HCT116 (cell line): ENCODE results near the gene COL8A2. TPM values are rescaled to one million over a fixed set of nuclear protein-coding genes. Genes with fewer than 3 reads are reported as not detected.

Experiments used
- ATAC-seq: fragments of 200-7000 bp; cut with Tn5 transposase; 2 replicates; pipeline ENCODE4 v1.9.1; 2020; ENCODE audit warnings: mild to moderate bottlenecking, moderate library complexity
- BruUV-seq: library from RNA; stranded (reverse); fragments of 400-500 nt; replicated peaks from 2 replicates; lab custom pipeline; 2021; lab: Mats Ljungman, UMichigan
- CTCF ChIA-PET: fragments of 300-600 bp; sonication (Branson Sonifier 250); formaldehyde crosslinking; loops from one replicate; lab custom pipeline; 2021; ENCODE audit warnings: antibody characterized with exemption; lab: Charles Lee
- POLR2A ChIA-PET: fragments of 300-600, 350-600 bp; sonication (Branson Sonifier 250); formaldehyde crosslinking; loops from one replicate; lab custom pipeline; 2021; ENCODE audit warnings: antibody characterized with exemption; lab: Charles Lee
- RAD21 ChIA-PET, 2 experiments: fragments of 300-600 bp; sonication (Branson Sonifier 250); formaldehyde crosslinking; loops; one replicate each; lab custom pipeline; 2023; ENCODE audit warnings: low total read pairs in 2 of 2; ENCODE audit not compliant: uncharacterized antibody in 2 of 2, unreplicated experiment in 2 of 2, low non-redundant PET in 1 of 2; lab: Charles Lee
- DNase-seq: peaks from one replicate; pipeline ENCODE4 v3.0.0-alpha.2; 2010; ENCODE audit warnings: low read depth, low spot score
- H2AFZ ChIP-seq: fragments of 200-600 bp; shearing (Covaris generic), sonication (generic); 2 replicates; pipeline ENCODE4 v1.6.1; 2017; ENCODE audit warnings: low read depth, mixed run types, mixed read lengths, antibody characterized with exemption, low read length; ENCODE audit not compliant: poor library complexity, severe bottlenecking
- H3K27ac ChIP-seq: 2 replicates; pipeline ENCODE4 v1.5.1; 2012; ENCODE audit warnings: low read depth, low read length
- H3K27me3 ChIP-seq: fragments of 200-600 bp; sonication (generic); 2 replicates; pipeline ENCODE4 v1.6.1; 2016; ENCODE audit warnings: mixed run types, low read length, mixed read lengths; ENCODE audit not compliant: insufficient read depth
- H3K36me3 ChIP-seq, 2 experiments: fragments of 200-500 bp in 1 of 2; fragments of 200-600 bp in 1 of 2; sonication (Bioruptor generic) in 1 of 2; sonication (generic) in 1 of 2; 2 replicates each; pipeline versions ENCODE4 v1.5.1 to v1.6.1; 2014 to 2016; ENCODE audit warnings: low read length in 2 of 2, inconsistent platforms in 1 of 2, mixed read lengths in 1 of 2, mixed run types in 1 of 2; ENCODE audit not compliant: insufficient read depth in 2 of 2, control insufficient read depth in 1 of 2
- H3K4me1 ChIP-seq, 2 experiments: fragments of 200-600 bp in 1 of 2; sonication (generic) in 1 of 2; 2 replicates each; pipeline versions ENCODE4 v1.5.1 to v1.6.1; 2012 to 2017; ENCODE audit warnings: low read length in 2 of 2, inconsistent platforms in 1 of 2, mild to moderate bottlenecking in 1 of 2, mixed read lengths in 1 of 2, mixed run types in 1 of 2, moderate library complexity in 1 of 2; ENCODE audit not compliant: insufficient read depth in 2 of 2, control insufficient read depth in 1 of 2
- H3K4me2 ChIP-seq: fragments of 200-600 bp; sonication (generic); 2 replicates; pipeline ENCODE4 v1.6.1; 2017; ENCODE audit warnings: mixed run types, low read length, mixed read lengths
- H3K4me3 ChIP-seq, 2 experiments: fragments of 200-600 bp in 1 of 2; sonication (generic) in 1 of 2; replicated peaks in 1 of 2; 2 replicates each; pipeline ENCODE4 v1.5.1; 2011 to 2016; ENCODE audit warnings: low read length in 2 of 2, control low read depth in 1 of 2, low read depth in 1 of 2, mild to moderate bottlenecking in 1 of 2, mixed read lengths in 1 of 2, mixed run types in 1 of 2
- H3K79me2 ChIP-seq: fragments of 200-600 bp; sonication (generic); 2 replicates; pipeline ENCODE4 v1.6.1; 2017; ENCODE audit warnings: mild to moderate bottlenecking, mixed run types, low read length, moderate library complexity, mixed read lengths; ENCODE audit not compliant: insufficient read depth
- H3K9ac ChIP-seq: fragments of 200-600 bp; sonication (generic); 2 replicates; pipeline ENCODE4 v1.6.1; 2016; ENCODE audit warnings: low read length, mixed read lengths
- H3K9me2 ChIP-seq: fragments of 200-600 bp; sonication (generic), shearing (Covaris generic); 2 replicates; pipeline ENCODE4 v1.6.1; 2017; ENCODE audit warnings: mixed run types, mild to moderate bottlenecking, moderate library complexity; ENCODE audit not compliant: insufficient read depth
- H3K9me3 ChIP-seq, 2 experiments: fragments of 200-500 bp in 1 of 2; fragments of 200-600 bp in 1 of 2; sonication (Bioruptor generic) in 1 of 2; sonication (generic) in 1 of 2; 2 replicates each; pipeline ENCODE4 v1.6.1; 2014 to 2017; ENCODE audit warnings: low read length in 2 of 2, mixed read lengths in 2 of 2, inconsistent platforms in 1 of 2, low read depth in 1 of 2, mild to moderate bottlenecking in 1 of 2, mixed run types in 1 of 2, moderate library complexity in 1 of 2; ENCODE audit not compliant: control insufficient read depth in 1 of 2, insufficient read depth in 1 of 2
- H4K20me1 ChIP-seq: fragments of 200-600 bp; sonication (generic), shearing (Covaris generic); 2 replicates; pipeline ENCODE4 v1.6.1; 2017; ENCODE audit warnings: mixed run types, mild to moderate bottlenecking, moderate library complexity; ENCODE audit not compliant: insufficient read depth
- CBX3 ChIP-seq: IDR thresholded peaks from 2 replicates; pipeline ENCODE4 v1.6.1; 2012; ENCODE audit warnings: low read depth
- EGR1 ChIP-seq: IDR thresholded peaks from 2 replicates; pipeline ENCODE4 v1.6.1; 2012; ENCODE audit warnings: low read depth
- ELF1 ChIP-seq: IDR thresholded peaks from 2 replicates; pipeline ENCODE4 v1.6.1; 2012; ENCODE audit warnings: low read depth, borderline replicate concordance
- EZH2 ChIP-seq: fragments of 200-600 bp; sonication (generic); IDR thresholded peaks from 2 replicates; pipeline ENCODE4 v1.6.1; 2017; ENCODE audit warnings: antibody characterized with exemption, mixed run types
- FOSL1 ChIP-seq: IDR thresholded peaks from 2 replicates; pipeline ENCODE4 v1.6.1; 2012; ENCODE audit warnings: low read depth
- JUND ChIP-seq: IDR thresholded peaks from 2 replicates; pipeline ENCODE4 v1.6.1; 2012
- POLR2A ChIP-seq: IDR thresholded peaks from 2 replicates; pipeline ENCODE4 v1.7.0; 2011; ENCODE audit warnings: borderline replicate concordance; ENCODE audit not compliant: insufficient read depth, insufficient read length; ENCODE audit errors: extremely low read depth
- POLR2AphosphoS5 ChIP-seq: IDR thresholded peaks from 2 replicates; pipeline ENCODE4 v1.6.1; 2011; ENCODE audit warnings: mild to moderate bottlenecking, low read depth, low read length, moderate library complexity
- SP1 ChIP-seq: IDR thresholded peaks from 2 replicates; pipeline ENCODE4 v1.6.1; 2012; ENCODE audit warnings: low read depth
- SRF ChIP-seq: IDR thresholded peaks from 2 replicates; pipeline ENCODE4 v1.6.1; 2012; ENCODE audit warnings: low read depth
- intact Hi-C: fragments of 100-400 bp; cut with micrococcal nuclease; formaldehyde crosslinking; loops from 2 replicates; pipeline ENCODE4 v1.10.0; 2022
- total RNA-seq: library from RNA; stranded (reverse); gene quantifications from one replicate; pipeline ENCODE4 v1.2.1, GENCODE V29; 2021; ENCODE audit not compliant: unreplicated experiment
- TF ChIP-seq, protein P1 (sequence below): IDR thresholded peaks from 2 replicates; pipeline ENCODE4 v1.6.1; 2012; ENCODE audit warnings: low read depth
- TF ChIP-seq, protein P2 (sequence below): IDR thresholded peaks from 2 replicates; pipeline ENCODE4 v1.6.1; 2012
- TF ChIP-seq, protein P3 (sequence below): IDR thresholded peaks from 2 replicates; pipeline ENCODE4 v1.6.1; 2011; ENCODE audit warnings: mild to moderate bottlenecking, low read length, moderate library complexity; ENCODE audit not compliant: insufficient replicate concordance; ENCODE audit errors: extremely low read depth

COL8A2 gene
- total RNA-seq, 1 experiment from 2014 or later = 0.05 TPM

DNA sequence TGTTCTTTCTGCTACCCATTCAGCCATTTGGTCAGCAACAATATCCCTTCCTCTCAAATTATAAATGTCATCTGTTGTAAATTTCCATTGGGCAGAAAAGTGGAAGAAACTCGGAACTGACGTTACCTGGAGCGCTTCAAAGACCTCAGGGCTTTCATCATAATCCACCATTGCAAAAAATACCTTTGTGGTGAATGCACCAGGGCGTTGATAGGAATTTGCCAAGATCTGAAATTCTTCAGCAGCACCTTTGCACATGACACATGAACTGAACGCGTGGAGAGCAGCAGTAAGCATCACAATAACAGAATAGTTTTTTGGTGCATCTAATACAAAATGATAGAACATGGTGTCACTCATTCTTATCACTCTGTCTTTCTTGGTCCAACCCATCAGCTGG is 44.2 kb downstream of the COL8A2 start:
- ChIA-PET RAD21 (no interaction called here), CTCF (no interaction called here)
- DNase-seq (no peak), ATAC-seq (no peak)
- no TSS peak for BruUV-seq
- H3K27ac ChIP-seq = no peak overlapping the region
- H3K4me2 ChIP-seq = no peak overlapping the region
- H4K20me1 ChIP-seq = no peaks in the 10 kb centered on the region
- peaks cover 0 to 6% of the 10 kb centered on the region in 2 experiments; a peak in 2 of 4 replicates for H3K4me1 ChIP-seq
- H3K36me3 ChIP-seq = no peaks in the 10 kb centered on the region
- H3K4me3 ChIP-seq = no peak overlapping the region
- H3K79me2 ChIP-seq = no peaks in the 10 kb centered on the region
- intact Hi-C loops = loop anchor here (10.0 kb wide), 1 partner anchor 226 kb away; no protein-coding TSS in a partner anchor
- no peak overlapping the region for H3K9ac ChIP-seq
- TF ChIP-seq, protein P1, sequence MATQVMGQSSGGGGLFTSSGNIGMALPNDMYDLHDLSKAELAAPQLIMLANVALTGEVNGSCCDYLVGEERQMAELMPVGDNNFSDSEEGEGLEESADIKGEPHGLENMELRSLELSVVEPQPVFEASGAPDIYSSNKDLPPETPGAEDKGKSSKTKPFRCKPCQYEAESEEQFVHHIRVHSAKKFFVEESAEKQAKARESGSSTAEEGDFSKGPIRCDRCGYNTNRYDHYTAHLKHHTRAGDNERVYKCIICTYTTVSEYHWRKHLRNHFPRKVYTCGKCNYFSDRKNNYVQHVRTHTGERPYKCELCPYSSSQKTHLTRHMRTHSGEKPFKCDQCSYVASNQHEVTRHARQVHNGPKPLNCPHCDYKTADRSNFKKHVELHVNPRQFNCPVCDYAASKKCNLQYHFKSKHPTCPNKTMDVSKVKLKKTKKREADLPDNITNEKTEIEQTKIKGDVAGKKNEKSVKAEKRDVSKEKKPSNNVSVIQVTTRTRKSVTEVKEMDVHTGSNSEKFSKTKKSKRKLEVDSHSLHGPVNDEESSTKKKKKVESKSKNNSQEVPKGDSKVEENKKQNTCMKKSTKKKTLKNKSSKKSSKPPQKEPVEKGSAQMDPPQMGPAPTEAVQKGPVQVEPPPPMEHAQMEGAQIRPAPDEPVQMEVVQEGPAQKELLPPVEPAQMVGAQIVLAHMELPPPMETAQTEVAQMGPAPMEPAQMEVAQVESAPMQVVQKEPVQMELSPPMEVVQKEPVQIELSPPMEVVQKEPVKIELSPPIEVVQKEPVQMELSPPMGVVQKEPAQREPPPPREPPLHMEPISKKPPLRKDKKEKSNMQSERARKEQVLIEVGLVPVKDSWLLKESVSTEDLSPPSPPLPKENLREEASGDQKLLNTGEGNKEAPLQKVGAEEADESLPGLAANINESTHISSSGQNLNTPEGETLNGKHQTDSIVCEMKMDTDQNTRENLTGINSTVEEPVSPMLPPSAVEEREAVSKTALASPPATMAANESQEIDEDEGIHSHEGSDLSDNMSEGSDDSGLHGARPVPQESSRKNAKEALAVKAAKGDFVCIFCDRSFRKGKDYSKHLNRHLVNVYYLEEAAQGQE = no peak
- no peak for TF ChIP-seq SP1
- TF ChIP-seq POLR2A = no peak
- no peak for TF ChIP-seq JUND
- no peak for TF ChIP-seq SRF
- no peak for TF ChIP-seq POLR2AphosphoS5
- no peak for TF ChIP-seq CBX3
- TF ChIP-seq ELF1 = no peak
- TF ChIP-seq, protein P2, sequence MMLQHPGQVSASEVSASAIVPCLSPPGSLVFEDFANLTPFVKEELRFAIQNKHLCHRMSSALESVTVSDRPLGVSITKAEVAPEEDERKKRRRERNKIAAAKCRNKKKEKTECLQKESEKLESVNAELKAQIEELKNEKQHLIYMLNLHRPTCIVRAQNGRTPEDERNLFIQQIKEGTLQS = no peak
- no peak for TF ChIP-seq EZH2
- TF ChIP-seq EGR1 = no peak
- no peak for TF ChIP-seq FOSL1
- TF ChIP-seq, protein P3, sequence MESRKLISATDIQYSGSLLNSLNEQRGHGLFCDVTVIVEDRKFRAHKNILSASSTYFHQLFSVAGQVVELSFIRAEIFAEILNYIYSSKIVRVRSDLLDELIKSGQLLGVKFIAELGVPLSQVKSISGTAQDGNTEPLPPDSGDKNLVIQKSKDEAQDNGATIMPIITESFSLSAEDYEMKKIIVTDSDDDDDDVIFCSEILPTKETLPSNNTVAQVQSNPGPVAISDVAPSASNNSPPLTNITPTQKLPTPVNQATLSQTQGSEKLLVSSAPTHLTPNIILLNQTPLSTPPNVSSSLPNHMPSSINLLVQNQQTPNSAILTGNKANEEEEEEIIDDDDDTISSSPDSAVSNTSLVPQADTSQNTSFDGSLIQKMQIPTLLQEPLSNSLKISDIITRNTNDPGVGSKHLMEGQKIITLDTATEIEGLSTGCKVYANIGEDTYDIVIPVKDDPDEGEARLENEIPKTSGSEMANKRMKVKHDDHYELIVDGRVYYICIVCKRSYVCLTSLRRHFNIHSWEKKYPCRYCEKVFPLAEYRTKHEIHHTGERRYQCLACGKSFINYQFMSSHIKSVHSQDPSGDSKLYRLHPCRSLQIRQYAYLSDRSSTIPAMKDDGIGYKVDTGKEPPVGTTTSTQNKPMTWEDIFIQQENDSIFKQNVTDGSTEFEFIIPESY = no peak
- TF ChIP-seq, all 23 proteins: peak for 0
- POLR2A ChIA-PET = no interaction called here
- Histone ChIP-seq H3K9me2 (no peaks in the 10 kb centered on the region), H3K27me3 (no peaks in the 10 kb centered on the region), H2AFZ (no peak overlapping the region), H3K9me3 (no peaks in the 10 kb centered on the region)
